Panc1 (cell line): Measurements from ENCODE around the gene MAPK7.

Experiments used
- POLR2AphosphoS5 ChIP-seq: IDR thresholded peaks from 2 replicates; pipeline ENCODE4 v1.6.1; 2012; ENCODE audit warnings: mild to moderate bottlenecking, low read depth, low read length, moderate library complexity
- TCF7L2 ChIP-seq: IDR thresholded peaks from 2 replicates; pipeline ENCODE4 v1.6.1; 2011; ENCODE audit warnings: mild to moderate bottlenecking, low read depth, low read length, inconsistent platforms
- TF ChIP-seq, protein P1 (sequence below), 2 experiments: IDR thresholded peaks; 2 replicates each; pipeline ENCODE4 v1.6.1; 2011 to 2012; ENCODE audit warnings: low read depth in 2 of 2, control low read depth in 1 of 2, low read length in 1 of 2, mild to moderate bottlenecking in 1 of 2, moderate library complexity in 1 of 2; ENCODE audit not compliant: insufficient read depth in 1 of 2
- TF ChIP-seq, protein P2 (sequence below): fragments of 450-650 bp; IDR thresholded peaks from 2 replicates; pipeline ENCODE4 v1.5.1; 2017; ENCODE audit warnings: mild to moderate bottlenecking

DNA sequence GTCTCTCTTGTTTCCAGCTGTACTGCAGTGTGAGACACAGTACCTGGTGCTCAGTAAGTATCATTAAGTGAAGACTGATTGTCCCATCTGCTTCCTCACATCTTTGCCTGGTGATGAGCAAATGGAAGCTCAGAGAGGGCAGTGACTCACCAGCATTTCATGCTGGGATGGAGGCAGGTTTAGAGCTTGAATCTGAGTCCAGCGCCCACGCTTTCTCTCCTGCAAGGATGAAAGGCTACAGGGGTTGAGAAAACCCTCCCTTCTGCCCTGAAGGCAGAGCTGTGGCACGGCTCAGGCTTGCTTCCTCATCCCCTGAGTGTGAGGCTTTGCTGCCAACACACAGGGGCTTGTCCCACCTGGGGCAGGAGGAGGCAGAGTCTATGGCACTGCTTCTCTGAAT is 31.2 kb downstream of the MAPK7 start:
- TF ChIP-seq, protein P1, sequence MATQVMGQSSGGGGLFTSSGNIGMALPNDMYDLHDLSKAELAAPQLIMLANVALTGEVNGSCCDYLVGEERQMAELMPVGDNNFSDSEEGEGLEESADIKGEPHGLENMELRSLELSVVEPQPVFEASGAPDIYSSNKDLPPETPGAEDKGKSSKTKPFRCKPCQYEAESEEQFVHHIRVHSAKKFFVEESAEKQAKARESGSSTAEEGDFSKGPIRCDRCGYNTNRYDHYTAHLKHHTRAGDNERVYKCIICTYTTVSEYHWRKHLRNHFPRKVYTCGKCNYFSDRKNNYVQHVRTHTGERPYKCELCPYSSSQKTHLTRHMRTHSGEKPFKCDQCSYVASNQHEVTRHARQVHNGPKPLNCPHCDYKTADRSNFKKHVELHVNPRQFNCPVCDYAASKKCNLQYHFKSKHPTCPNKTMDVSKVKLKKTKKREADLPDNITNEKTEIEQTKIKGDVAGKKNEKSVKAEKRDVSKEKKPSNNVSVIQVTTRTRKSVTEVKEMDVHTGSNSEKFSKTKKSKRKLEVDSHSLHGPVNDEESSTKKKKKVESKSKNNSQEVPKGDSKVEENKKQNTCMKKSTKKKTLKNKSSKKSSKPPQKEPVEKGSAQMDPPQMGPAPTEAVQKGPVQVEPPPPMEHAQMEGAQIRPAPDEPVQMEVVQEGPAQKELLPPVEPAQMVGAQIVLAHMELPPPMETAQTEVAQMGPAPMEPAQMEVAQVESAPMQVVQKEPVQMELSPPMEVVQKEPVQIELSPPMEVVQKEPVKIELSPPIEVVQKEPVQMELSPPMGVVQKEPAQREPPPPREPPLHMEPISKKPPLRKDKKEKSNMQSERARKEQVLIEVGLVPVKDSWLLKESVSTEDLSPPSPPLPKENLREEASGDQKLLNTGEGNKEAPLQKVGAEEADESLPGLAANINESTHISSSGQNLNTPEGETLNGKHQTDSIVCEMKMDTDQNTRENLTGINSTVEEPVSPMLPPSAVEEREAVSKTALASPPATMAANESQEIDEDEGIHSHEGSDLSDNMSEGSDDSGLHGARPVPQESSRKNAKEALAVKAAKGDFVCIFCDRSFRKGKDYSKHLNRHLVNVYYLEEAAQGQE (IDR thresholded peaks at IDR 0.05; ENCODE audit: insufficient read depth in 1 of 2, low read depth in 2 of 2, low read length in 1 of 2) = no peak
- TF ChIP-seq, protein P2, sequence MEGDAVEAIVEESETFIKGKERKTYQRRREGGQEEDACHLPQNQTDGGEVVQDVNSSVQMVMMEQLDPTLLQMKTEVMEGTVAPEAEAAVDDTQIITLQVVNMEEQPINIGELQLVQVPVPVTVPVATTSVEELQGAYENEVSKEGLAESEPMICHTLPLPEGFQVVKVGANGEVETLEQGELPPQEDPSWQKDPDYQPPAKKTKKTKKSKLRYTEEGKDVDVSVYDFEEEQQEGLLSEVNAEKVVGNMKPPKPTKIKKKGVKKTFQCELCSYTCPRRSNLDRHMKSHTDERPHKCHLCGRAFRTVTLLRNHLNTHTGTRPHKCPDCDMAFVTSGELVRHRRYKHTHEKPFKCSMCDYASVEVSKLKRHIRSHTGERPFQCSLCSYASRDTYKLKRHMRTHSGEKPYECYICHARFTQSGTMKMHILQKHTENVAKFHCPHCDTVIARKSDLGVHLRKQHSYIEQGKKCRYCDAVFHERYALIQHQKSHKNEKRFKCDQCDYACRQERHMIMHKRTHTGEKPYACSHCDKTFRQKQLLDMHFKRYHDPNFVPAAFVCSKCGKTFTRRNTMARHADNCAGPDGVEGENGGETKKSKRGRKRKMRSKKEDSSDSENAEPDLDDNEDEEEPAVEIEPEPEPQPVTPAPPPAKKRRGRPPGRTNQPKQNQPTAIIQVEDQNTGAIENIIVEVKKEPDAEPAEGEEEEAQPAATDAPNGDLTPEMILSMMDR = no peak
- TF ChIP-seq POLR2AphosphoS5 (no peak), TCF7L2 (no peak)
